SHP77 (cell line): ENCODE data around the gene IER5.
A peak's percentile ranks its signal among the peaks of the same experiment; 100 is the strongest.

ENCODE experiments used
- DNase-seq, 2 experiments: peaks; one replicate each; lab custom pipeline; 2025; lab: John Stamatoyannopoulos, UW

Gene IER5

GRCh38 chr1:181134543-181135436 lies 46.3 kb downstream of the IER5 start:
- DNase-seq, result peak; percentile 23 to 47

GRCh38 chr1:181135437-181135731 lies 46.9 kb downstream of the IER5 start:
- peak; percentile 44 to 60 for DNase-seq

GRCh38 chr1:181135815-181136737 lies 47.6 kb downstream of the IER5 start:
- peak in 1 of 2 experiments; percentile 29 for DNase-seq

- no peak for DNase-seq
Measured at GRCh38 chr1:181136738-181137122, 48.2 kb downstream of the IER5 start.

- no peak for DNase-seq
Measured at GRCh38 chr1:181137217-181137743, 48.8 kb downstream of the IER5 start.

GRCh38 chr1:181139631-181140061 lies 51.1 kb downstream of the IER5 start:
- no peak for DNase-seq

GRCh38 chr1:181140398-181140797 lies 51.9 kb downstream of the IER5 start:
- no peak for DNase-seq

- DNase-seq, result no peak
Measured at GRCh38 chr1:181140891-181141290, 52.4 kb downstream of the IER5 start.

GRCh38 chr1:181141431-181141910 lies 53.0 kb downstream of the IER5 start:
- DNase-seq, result peak; percentile 57 to 80
